Hematopoietic multipotent progenitor cell treated with erythropoietin and hydrocortisone succinate and interleukin-3 and kit ligand, for 17 days (in vitro differentiated cells): Measurements from ENCODE around the gene TRAPPC14.
"Not testable (repeated sequence)": the region's sequence is repeated elsewhere in the genome, so short reads cannot be mapped to it uniquely, and the experiment has no call there.

Source experiments
- DNase-seq: peaks from one replicate; pipeline ENCODE4 v3.0.0-alpha.2; 2015; ENCODE audit warnings: low spot score

Gene TRAPPC14

GRCh38 chr7:100153708-100154535, 4.6 kb downstream of the TRAPPC14 start:
- DNase-seq: no peak

GRCh38 chr7:100152937-100153666, 5.4 kb downstream of the TRAPPC14 start:
- DNase-seq: no peak

- DNase-seq: no peak
Observed at GRCh38 chr7:100152404-100152803, 6.1 kb downstream of the TRAPPC14 start.

GRCh38 chr7:100148559-100149328, 9.8 kb downstream of the TRAPPC14 start, which contains the start of gene LAMTOR4:
Gene LAMTOR4, plus strand, starts transcription at chr7:100148918. Its CDS starts 55 bp downstream, at chr7:100148973.
- DNase-seq: peak; percentile 98

- no peak for DNase-seq
Observed at GRCh38 chr7:100148225-100148558, 10.3 kb downstream of the TRAPPC14 start.

GRCh38 chr7:100147278-100147677, 11.2 kb downstream of the TRAPPC14 start:
- no peak for DNase-seq

- DNase-seq: not testable (repeated sequence)
Observed at GRCh38 chr7:100146350-100146749, 12.2 kb downstream of the TRAPPC14 start.

- DNase-seq: no peak
Observed at GRCh38 chr7:100142461-100142860, 16.1 kb downstream of the TRAPPC14 start.

- DNase-seq: no peak
Observed at GRCh38 chr7:100141555-100141949, 17.0 kb downstream of the TRAPPC14 start.

- DNase-seq: no peak
Observed at GRCh38 chr7:100137851-100138760, 20.4 kb downstream of the TRAPPC14 start.

- DNase-seq: peak; percentile 70
Observed at GRCh38 chr7:100132697-100133151, 25.8 kb downstream of the TRAPPC14 start.

- DNase-seq: no peak
Observed at GRCh38 chr7:100132126-100132525, 26.4 kb downstream of the TRAPPC14 start.

- DNase-seq: peak; percentile 82
Observed at GRCh38 chr7:100130608-100131453, 27.7 kb downstream of the TRAPPC14 start.

- not testable (repeated sequence) for DNase-seq
Observed at GRCh38 chr7:100130220-100130607, 28.3 kb downstream of the TRAPPC14 start.

- DNase-seq: no peak
Observed at GRCh38 chr7:100128637-100128963, 29.9 kb downstream of the TRAPPC14 start.

GRCh38 chr7:100127866-100128636, 30.5 kb downstream of the TRAPPC14 start:
- peak; percentile 16 for DNase-seq

GRCh38 chr7:100126931-100127865, 31.3 kb downstream of the TRAPPC14 start, which contains the start of gene MBLAC1:
Gene MBLAC1, plus strand, starts transcription at chr7:100126967. Its CDS starts 429 bp downstream, at chr7:100127396.
- peak; percentile 94 for DNase-seq

- DNase-seq: no peak
Observed at GRCh38 chr7:100126239-100126930, 32.1 kb downstream of the TRAPPC14 start.
